Brain pericyte (primary cell): ENCODE results near the gene TTC19.
A peak's percentile ranks its signal among the peaks of the same experiment; 100 is the strongest.
"Not testable (repeated sequence)": the region's sequence is repeated elsewhere in the genome, so short reads cannot be mapped to it uniquely, and the experiment has no call there.

Source experiments
- DNase-seq: peaks from one replicate; pipeline ENCODE4 v3.0.0-alpha.2; 2012; ENCODE audit warnings: low read depth, low spot score

TTC19 gene

DNA sequence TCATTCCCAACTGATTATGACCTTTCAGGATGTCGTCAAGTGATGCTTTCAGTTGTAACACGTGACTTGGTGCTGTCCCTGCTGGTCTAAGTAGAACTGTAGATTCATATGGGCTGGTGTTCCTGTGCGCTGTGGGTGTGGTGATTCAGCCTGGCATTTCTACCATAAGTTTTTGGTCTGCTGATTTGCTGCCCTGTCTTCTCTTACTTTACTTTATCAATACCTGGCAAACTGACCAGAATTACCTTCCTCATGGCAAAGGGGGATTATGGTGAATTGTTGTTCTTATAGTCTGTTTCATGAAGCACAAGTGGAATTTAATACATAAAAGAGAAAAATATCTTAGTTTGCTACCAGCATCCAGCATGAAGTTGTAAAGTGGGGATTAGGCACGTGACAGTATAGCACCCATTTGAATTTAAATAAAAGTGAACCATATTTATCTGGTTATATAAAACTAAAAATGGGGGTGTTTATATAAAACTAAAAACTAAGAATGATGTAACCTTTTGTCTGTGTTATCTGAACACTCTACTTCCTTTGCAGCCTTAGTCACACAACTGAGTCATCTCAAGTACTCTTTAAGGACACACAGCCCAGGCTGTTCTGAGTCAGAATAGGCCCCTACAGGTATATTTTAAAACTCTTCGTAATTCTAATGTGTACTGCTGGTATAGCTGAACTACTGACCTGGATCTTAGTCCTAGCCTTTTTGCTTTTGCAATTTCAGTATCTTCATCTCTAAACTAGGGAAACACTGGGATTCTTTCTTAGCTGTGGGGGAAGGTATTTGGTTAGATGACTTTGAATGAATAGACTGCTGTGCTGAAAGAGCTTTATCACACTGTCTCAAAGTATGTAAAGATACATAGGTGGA, 28.3 kb downstream of the TTC19 start:
- DNase-seq = peak; percentile 18

DNA sequence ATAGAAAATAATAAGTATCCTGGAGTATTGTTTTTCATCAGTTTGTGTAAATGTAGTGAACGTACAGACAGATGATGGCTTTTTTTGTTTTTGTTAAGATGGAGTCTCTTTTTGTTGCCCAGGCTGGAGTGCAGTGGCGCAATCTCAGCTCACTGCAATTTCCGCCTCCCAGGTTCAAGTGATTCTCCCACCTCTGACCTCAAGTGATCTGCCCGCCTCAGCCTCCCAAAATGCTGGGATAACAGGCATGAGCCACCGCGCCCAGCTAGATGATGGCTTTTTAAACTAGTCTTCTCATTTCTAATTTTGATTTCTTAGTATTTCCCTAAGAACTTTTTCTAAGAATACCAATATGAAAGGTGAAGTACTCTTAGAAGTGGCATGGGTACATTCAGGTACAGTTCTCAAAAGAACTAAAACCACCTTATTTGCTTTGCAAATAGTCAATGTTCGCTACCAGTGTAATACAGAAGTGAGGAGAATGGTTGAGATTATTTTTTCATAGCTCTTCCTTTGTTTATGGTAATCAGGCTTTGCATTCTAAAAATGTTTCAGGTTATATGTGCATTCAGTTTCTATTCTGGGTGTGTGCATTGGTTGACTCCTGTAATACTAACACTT, 34.2 kb downstream of the TTC19 start:
- DNase-seq = no peak

DNA sequence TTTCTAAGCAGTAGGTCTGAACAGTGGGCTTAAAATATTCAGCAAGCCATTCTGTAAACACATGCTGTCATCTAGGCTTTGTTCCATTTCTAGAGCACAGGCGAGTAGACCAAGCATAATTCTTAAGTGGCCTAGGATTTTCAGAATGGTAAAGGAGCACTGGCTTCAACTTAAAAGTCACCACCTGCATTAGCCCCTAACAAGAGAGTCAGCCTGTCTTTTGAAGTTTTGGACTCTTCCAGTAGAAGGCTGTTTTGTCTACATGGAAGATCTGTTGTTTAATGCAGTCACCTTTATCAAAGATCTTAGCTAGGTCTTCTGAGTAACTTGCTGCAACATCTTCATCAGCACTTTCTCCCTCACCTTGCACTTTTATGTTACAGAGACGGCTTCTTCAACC, 36.6 kb downstream of the TTC19 start:
- no peak for DNase-seq

DNA sequence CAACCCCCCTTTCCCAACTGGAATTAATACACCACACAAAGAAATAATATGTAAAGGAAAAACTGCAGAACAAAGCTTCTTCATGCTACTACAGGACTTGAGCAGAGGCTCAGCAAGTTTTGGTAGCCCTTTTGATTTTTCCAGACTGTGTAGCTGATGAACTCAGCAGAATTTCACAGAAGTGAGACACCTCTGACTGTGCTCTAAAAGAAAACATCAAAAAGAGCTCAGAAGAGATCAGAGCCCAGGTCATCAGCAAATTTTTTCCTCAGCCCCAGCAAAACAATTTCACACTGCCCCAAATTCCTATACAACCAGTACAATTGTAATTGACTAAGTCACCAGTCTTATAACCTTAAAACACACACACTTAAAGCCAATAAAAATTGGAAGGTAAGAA, 38.0 kb downstream of the TTC19 start:
- DNase-seq = no peak

DNA sequence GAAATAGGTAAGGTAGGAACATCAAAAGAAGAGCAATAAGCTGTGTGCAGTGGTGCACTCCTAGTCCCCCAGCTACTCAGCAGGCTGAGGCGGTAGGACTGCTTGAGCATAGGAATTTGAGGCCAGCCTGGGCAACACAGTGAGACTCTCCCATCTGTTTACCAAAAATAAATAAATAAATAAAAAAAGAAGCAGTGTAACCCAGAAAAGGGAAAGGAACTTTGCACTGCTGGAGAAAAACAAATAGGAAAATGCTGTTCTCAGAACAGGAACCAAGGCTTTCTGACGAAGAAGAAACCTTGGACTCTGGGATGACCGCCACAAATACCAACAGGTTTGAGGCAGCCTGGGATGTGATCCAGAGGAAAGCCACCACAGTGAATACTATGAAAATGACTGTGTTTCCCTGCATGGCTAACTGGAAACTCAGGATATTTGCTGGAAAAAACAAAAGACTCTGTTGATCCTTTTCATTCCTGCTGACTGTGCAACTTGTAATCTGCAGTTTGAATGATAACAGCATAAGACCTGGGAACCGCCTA, 41.2 kb downstream of the TTC19 start:
- no peak for DNase-seq

DNA sequence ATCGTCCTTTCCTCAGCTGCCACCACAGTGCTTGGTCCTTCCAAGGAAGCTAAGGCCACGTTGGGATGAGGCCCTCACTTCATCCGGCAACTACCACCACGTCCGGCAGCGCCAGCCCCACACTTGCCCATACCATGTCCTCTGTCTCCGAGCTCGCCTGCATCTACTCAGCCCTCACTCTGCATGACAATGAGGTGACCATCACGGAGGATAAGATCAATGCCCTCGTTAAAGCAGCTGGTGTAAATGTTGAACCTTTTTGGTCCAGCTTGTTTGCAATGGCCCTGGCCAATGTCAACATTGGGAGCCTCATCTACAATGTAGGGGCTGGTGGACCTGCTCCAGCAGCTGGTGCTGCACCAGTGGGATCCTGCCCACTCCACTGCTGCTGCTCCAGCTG, 44.9 kb downstream of the TTC19 start:
- DNase-seq = no peak

DNA sequence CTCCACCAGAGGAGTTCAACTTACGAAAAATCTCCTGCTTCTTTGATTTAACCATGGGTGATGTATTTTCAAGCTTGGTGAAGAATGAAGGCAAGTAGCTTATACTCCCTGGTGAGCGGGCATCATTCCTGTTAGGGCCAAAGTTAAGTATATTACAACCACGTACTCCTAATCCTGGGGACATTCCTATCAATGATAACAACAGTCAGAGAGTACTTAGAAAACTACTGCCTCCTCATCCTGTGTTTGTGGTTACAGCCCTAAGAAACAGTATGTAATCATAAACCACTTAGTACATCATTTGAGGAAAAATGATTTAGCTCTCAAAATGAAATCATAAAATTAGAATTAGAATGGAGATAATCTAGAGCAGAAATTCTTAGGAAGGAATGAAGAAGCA, 47.3 kb downstream of the TTC19 start:
- DNase-seq = no peak

DNA sequence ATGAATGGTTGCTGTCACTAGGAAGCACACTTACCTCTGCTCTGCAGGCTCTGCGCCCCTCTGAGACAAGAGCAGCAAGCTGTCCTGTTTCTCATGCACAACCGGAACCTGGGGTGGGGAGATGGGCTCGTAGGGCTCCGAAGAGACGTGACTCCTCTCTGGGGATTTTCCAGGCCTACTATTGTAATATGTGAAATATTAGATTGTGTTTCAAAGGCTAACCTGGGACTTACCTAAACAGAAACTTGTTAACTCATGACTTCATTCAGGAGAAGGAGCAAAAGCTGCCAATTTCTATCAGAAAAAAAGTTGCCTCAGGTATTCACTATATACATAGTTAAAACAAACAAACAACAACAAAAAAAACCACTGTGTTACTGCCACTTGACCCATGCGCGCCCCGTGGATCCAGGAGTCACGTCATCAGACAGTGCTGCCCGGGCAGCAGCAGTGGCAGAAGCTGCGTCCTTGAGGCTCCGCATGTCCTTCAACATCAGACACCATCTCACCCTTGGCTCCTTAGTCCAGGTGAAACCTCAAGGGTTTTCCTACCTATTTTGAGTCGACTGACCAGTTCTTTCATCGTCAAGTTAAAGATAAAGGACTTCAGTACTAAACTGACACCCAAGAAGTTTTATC, 49.3 kb downstream of the TTC19 start:
- DNase-seq = no peak

DNA sequence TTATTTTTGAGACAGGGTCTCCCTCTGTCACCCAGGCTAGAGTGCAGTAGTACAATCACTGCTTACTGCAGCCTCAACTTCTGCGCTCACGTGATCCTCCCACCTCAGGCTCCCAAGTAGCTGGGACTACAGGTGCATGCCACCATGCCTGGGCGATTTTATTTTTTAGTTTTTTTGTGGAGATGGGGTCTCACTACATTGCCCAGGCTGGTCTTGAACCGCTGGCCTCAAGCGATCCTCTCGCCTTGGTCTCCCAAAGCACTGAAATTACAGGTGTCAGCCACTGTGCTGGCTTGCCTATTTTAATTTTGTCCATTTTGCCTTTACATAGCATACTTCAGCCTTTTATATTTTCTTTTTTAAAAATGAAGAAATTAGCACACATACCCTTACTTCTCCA, 51.2 kb downstream of the TTC19 start:
- no peak for DNase-seq

DNA sequence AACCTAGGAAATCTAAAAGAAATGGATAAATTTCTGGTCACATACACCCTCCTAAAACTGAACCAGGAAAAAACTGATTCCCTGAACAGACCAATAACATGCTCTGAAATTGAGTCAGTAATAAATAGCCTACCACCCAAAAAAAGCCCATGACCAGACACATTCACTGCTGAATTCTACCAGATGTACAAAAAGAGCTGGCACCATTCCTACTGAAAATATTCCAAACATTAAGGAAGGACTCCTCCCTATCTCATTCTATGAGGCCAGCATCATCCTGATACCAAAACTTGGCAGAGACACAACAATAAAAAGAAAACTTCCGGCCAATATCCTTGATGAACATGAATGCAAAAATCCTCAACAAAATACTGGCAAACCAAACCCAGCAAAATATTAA, 52.9 kb downstream of the TTC19 start:
- DNase-seq = no peak

DNA sequence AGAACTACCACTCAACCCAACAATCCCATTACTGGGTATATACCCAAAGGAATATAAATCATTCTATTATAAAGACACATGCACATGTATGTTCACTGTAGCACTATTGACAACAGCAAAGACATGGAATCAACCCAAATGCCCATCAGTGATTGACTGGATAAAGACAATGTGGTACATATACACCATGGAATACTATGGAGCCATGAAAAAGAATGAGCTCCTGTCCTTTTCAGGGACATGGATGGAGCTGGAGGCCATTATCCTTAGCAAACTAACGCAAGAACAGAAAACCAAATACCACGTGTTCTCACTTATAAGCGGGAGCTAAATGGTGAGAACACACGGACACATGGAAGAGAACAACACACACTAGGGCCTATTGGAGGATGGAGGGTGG, 55.5 kb downstream of the TTC19 start:
- not testable (repeated sequence) for DNase-seq

DNA sequence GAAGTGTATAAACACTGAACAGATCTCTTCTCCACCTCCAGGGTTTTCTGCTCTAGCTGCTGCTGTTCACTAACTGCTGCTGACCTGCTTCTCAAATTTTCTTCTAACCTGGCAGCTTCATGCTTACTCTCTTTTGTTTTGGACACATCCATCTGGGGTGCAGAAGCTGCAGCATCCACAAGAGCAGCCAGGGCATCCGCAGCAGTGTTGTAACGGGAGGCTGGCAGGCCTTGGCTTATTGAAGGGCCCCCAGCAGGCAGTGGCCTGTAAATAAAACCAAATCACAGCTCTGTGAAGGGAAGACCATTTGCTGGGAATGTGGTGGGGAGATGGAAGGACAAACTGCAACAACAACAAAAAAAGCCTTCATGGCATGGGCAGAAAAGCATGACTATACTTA, 62.0 kb downstream of the TTC19 start:
- DNase-seq = no peak

DNA sequence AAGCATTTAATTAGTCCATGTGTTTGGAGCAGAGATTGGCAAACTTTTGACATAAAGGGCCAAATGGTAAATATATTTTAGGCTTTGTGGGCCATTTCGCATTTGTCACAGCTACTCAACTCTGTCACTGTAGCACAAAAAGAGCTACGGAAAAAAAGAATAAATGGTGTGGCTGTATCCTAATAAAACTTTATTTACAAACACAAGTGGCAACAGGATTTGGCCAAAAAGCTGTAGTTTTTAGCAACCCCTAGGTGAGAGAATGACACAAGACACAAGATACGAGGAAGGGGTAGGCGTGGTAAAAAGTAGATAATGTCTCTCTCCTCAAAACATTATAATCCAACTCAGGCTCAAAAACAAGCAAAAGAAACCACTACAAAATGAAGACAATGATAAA, 66.5 kb downstream of the TTC19 start:
- no peak for DNase-seq

DNA sequence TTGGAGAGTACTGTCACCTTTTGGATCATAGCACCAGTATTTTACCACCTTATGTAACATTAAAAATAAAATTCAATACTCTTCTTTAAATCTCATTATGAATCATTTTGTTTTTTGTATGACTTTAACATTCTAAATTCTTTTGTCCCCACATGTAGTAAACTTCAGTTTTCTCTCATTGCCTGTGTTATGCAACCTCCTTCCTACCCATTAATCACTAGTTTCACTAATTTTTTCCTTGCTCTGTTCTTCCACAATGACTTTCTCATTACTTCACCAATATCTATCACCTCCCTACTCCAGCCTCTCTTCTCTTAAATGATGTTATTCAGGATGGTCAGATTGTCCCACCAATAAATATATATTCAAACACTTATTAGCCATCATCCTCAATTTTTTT, 68.7 kb downstream of the TTC19 start:
- no peak for DNase-seq

DNA sequence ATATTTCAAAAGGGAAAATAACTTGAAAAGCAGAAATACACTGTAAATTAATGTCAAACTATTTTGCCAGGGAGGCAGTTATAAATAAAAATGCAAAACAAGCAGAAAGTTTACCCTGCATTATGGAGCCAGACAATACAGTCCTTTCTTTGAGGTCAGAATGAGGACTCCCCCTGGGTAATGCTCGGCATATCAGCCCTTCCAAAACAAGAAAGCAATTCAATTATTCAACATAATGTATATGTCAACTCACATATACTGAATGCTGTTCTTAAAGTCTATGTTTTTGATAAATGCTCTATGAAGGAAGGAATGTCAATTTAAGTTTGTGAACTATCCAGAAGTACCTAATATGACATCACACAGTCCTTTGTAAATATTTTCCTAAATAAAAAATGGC, 72.4 kb downstream of the TTC19 start:
- no peak for DNase-seq

DNA sequence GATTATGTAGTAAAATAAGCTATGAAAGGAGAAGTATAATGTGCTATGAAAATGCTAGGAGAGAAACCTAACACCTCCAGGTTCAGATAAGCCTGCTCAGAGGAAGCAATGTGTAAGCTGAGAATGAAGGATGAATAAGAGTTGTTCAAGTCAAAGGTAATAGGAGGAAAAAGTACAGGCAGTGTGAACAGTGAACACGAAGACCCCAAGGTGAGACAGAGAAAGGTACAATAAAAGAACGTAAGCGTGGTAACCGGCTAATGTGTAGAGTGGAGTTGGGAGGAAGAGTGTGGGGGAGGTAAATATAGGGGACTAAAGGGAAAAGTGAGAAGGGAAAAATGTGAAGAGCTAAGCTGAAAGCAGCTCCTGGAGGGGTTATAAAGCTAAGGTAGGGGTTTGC, 74.2 kb downstream of the TTC19 start:
- DNase-seq = no peak

DNA sequence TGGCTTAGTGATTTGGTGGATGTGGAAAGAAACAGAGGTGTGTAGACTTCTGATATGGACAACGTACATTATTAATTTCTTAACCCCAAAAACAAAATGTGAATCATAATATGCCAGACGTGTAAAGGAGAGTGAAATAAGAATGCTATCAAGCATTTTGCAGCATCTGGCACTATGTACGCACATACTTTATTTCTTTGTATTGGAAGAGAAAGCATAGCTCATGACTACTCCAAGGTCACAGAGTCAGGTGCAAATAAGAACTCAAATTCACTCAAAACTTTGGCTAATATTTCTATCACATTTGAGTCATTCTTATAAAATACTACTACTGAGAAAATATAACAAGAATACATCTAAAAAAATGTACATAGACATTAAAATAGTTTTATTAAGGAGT, 74.8 kb downstream of the TTC19 start:
- no peak for DNase-seq

DNA sequence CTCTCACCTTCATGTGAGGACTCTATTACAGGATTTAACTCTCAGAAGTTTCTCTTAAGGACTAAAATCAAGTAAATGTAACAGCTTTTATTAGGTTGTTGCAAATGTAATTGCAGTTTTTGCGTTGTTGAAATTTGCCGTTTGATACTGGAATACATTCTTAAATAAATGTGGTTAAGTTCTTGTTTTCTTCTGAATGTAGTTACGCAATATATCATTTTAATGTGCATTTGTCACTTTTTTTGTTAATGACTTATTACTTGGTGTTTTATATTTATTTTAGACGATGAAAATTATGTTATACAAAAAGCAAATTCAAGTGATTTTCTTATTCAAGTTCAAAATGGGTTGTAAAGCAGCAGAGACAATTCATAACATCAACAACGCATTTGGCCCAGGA, 76.3 kb downstream of the TTC19 start:
- no peak for DNase-seq
